NT2/D1 (cell line): ENCODE data around the gene C16orf54.
"Not testable (repeated sequence)": the region's sequence is repeated elsewhere in the genome, so short reads cannot be mapped to it uniquely, and the experiment has no call there.

Source experiments
- DNase-seq: peaks from one replicate; pipeline ENCODE4 v3.0.0-alpha.2; 2011; ENCODE audit warnings: low read depth, low spot score
- H3K27me3 ChIP-seq: 2 replicates; pipeline ENCODE4 v1.6.0; 2011; ENCODE audit warnings: mild to moderate bottlenecking; ENCODE audit not compliant: insufficient read length, insufficient read depth
- H3K36me3 ChIP-seq: 2 replicates; pipeline ENCODE4 v1.6.1; 2011; ENCODE audit warnings: mild to moderate bottlenecking, low read length, mixed read lengths; ENCODE audit not compliant: insufficient read depth, insufficient read length
- H3K4me1 ChIP-seq: 2 replicates; pipeline ENCODE4 v1.5.1; 2011; ENCODE audit not compliant: insufficient read depth, insufficient read length
- H3K4me3 ChIP-seq: 2 replicates; pipeline ENCODE4 v1.5.1; 2011; ENCODE audit warnings: low read depth; ENCODE audit not compliant: insufficient read length
- H3K9ac ChIP-seq: 2 replicates; pipeline ENCODE4 v1.6.0; 2011; ENCODE audit warnings: low read depth; ENCODE audit not compliant: insufficient read length
- H3K9me3 ChIP-seq: 2 replicates; pipeline ENCODE4 v1.5.1; 2011; ENCODE audit warnings: mild to moderate bottlenecking, low read length; ENCODE audit not compliant: insufficient read depth
- SUZ12 ChIP-seq: IDR thresholded peaks from 2 replicates; pipeline ENCODE4 v1.6.1; 2011; ENCODE audit not compliant: insufficient read length, insufficient read depth; ENCODE audit errors: extremely low read depth
- YY1 ChIP-seq: IDR thresholded peaks from 2 replicates; pipeline ENCODE4 v1.6.1; 2011; ENCODE audit not compliant: insufficient read length, insufficient read depth
- ZNF274 ChIP-seq: IDR thresholded peaks from 2 replicates; pipeline ENCODE4 v1.6.1; 2011; ENCODE audit warnings: mild to moderate bottlenecking, low read depth, low read length

Gene C16orf54

GRCh38 chr16:29736764-29737163, 9.0 kb downstream of the C16orf54 start:
- Histone ChIP-seq H3K27me3 (no peaks in the 10 kb centered on the region), H3K4me1 (peaks cover 3% of the 10 kb centered on the region), H3K9ac (no peak overlapping the region), H3K36me3 (peaks cover 47% of the 10 kb centered on the region), H3K4me3 (no peak overlapping the region), H3K9me3 (no peaks in the 10 kb centered on the region)
- DNase-seq, result no peak
- TF ChIP-seq SUZ12 (no peak), ZNF274 (no peak), YY1 (no peak)

- DNase-seq, result no peak
- TF ChIP-seq YY1 (no peak), SUZ12 (no peak), ZNF274 (no peak)
- H3K36me3 ChIP-seq, result peaks cover 53% of the 10 kb centered on the region
- no peak overlapping the region for H3K9ac ChIP-seq
- H3K4me1 ChIP-seq, result peaks cover 4% of the 10 kb centered on the region
- H3K9me3 ChIP-seq, result no peaks in the 10 kb centered on the region
- no peaks in the 10 kb centered on the region for H3K27me3 ChIP-seq
- no peak overlapping the region for H3K4me3 ChIP-seq
Observed at GRCh38 chr16:29736112-29736511, 9.7 kb downstream of the C16orf54 start.

GRCh38 chr16:29734786-29735185, 11.0 kb downstream of the C16orf54 start:
- TF ChIP-seq ZNF274, result no peak
- no peak for TF ChIP-seq YY1
- no peak for TF ChIP-seq SUZ12
- no peak overlapping the region for H3K4me3 ChIP-seq
- no peak for DNase-seq
- peaks cover 6% of the 10 kb centered on the region for H3K4me1 ChIP-seq
- no peak overlapping the region for H3K9ac ChIP-seq
- H3K27me3 ChIP-seq, result no peaks in the 10 kb centered on the region
- peaks cover 65% of the 10 kb centered on the region for H3K36me3 ChIP-seq
- H3K9me3 ChIP-seq, result no peaks in the 10 kb centered on the region

GRCh38 chr16:29731768-29732601, 13.8 kb downstream of the C16orf54 start:
- H3K4me3 ChIP-seq, H3K9ac ChIP-seq, H3K27me3 ChIP-seq, H3K9me3 ChIP-seq, DNase-seq, H3K4me1 ChIP-seq: not testable (repeated sequence)
- peaks cover 70% of the 10 kb centered on the region for H3K36me3 ChIP-seq

GRCh38 chr16:29730649-29731048, 15.1 kb downstream of the C16orf54 start:
- Histone ChIP-seq H3K4me3 (no peak overlapping the region), H3K36me3 (peaks cover 72% of the 10 kb centered on the region)
- TF ChIP-seq YY1 (no peak), SUZ12 (no peak), ZNF274 (no peak)

GRCh38 chr16:29729116-29729521, 16.7 kb downstream of the C16orf54 start:
- peaks cover 66% of the 10 kb centered on the region for H3K36me3 ChIP-seq
- H3K9ac ChIP-seq, result no peak overlapping the region
- H3K4me3 ChIP-seq, result no peak overlapping the region
- H3K9me3 ChIP-seq, result no peaks in the 10 kb centered on the region
- TF ChIP-seq SUZ12 (no peak), YY1 (no peak)
- no peaks in the 10 kb centered on the region for H3K27me3 ChIP-seq
- no peak for DNase-seq
- peaks cover 3% of the 10 kb centered on the region for H3K4me1 ChIP-seq

More at GRCh38 chr16:29730649-29731048, 15.1 kb downstream of the C16orf54 start:
- no peak for DNase-seq
- Histone ChIP-seq H3K4me1 (peaks cover 3% of the 10 kb centered on the region), H3K9me3 (no peaks in the 10 kb centered on the region), H3K9ac (no peak overlapping the region), H3K27me3 (no peaks in the 10 kb centered on the region)

- H3K9ac ChIP-seq, result no peak overlapping the region
- TF ChIP-seq SUZ12 (no peak), ZNF274 (no peak), YY1 (no peak)
- H3K4me3 ChIP-seq, result no peak overlapping the region
- no peaks in the 10 kb centered on the region for H3K27me3 ChIP-seq
- peaks cover 63% of the 10 kb centered on the region for H3K36me3 ChIP-seq
- DNase-seq, result no peak
- H3K9me3 ChIP-seq, result no peaks in the 10 kb centered on the region
- H3K4me1 ChIP-seq, result peaks cover 3% of the 10 kb centered on the region
Observed at GRCh38 chr16:29727452-29727851, 18.3 kb downstream of the C16orf54 start.
